WTC11 (cell line): ENCODE measurements around the gene DAPK3. TPM values are rescaled to one million over a fixed set of nuclear protein-coding genes. Genes with fewer than 3 reads are reported as not detected.

ENCODE experiments used
- ATAC-seq: fragments of 200-7000 bp; cut with Tn5 transposase; 2 replicates; pipeline ENCODE4 v1.10.0; 2021; ENCODE audit warnings: mild to moderate bottlenecking, moderate library complexity
- CTCF ChIA-PET: fragments of 300-600 bp; sonication (Branson Sonifier 250); formaldehyde crosslinking; loops from one replicate; lab custom pipeline; 2021; ENCODE audit warnings: antibody characterized with exemption; lab: Charles Lee
- POLR2A ChIA-PET: fragments of 350-600 bp; sonication (Branson Sonifier 250); formaldehyde crosslinking; loops from one replicate; lab custom pipeline; 2021; ENCODE audit warnings: antibody characterized with exemption; lab: Charles Lee
- DNase-seq: peaks from one replicate; pipeline ENCODE4 v3.0.0; 2021; ENCODE audit warnings: low spot score
- H3K27ac Mint-ChIP-seq: 2 replicates; pipeline ENCODE4 v1.8.0; 2021; ENCODE audit warnings: mixed read lengths
- H3K27me3 Mint-ChIP-seq: 2 replicates; pipeline ENCODE4 v1.8.0; 2021; ENCODE audit warnings: low read depth, mild to moderate bottlenecking, moderate library complexity, mixed read lengths
- H3K36me3 Mint-ChIP-seq: 2 replicates; pipeline ENCODE4 v1.8.0; 2021; ENCODE audit warnings: mixed read lengths
- H3K4me1 Mint-ChIP-seq: 2 replicates; pipeline ENCODE4 v1.8.0; 2022; ENCODE audit warnings: mixed read lengths
- H3K4me3 Mint-ChIP-seq: 2 replicates; pipeline ENCODE4 v1.8.0; 2021; ENCODE audit warnings: mild to moderate bottlenecking, moderate library complexity, mixed read lengths
- H3K9me3 Mint-ChIP-seq: 2 replicates; pipeline ENCODE4 v1.8.0; 2021; ENCODE audit warnings: mixed read lengths
- AFF4 ChIP-seq: sonication (generic); formaldehyde crosslinking; IDR thresholded peaks from 2 replicates; pipeline ENCODE4 v1.8.1; 2023; ENCODE audit warnings: mild to moderate bottlenecking, missing genetic modification reagents, borderline replicate concordance
- EMX1 ChIP-seq: fragments of 250-450 bp; sonication (Bioruptor Pico); IDR thresholded peaks from 2 replicates; pipeline ENCODE4 v1.8.0; 2021; ENCODE audit warnings: mild to moderate bottlenecking
- ETV6 ChIP-seq: sonication (generic); formaldehyde crosslinking; IDR thresholded peaks from 2 replicates; pipeline ENCODE4 v1.8.1; 2022; ENCODE audit warnings: mild to moderate bottlenecking, missing genetic modification reagents
- JUN ChIP-seq: sonication (generic); formaldehyde crosslinking; IDR thresholded peaks from 2 replicates; pipeline ENCODE4 v1.8.0; 2023; ENCODE audit warnings: mild to moderate bottlenecking, missing genetic modification reagents
- MLX ChIP-seq: sonication (generic); formaldehyde crosslinking; IDR thresholded peaks from 2 replicates; pipeline ENCODE4 v1.8.1; 2023; ENCODE audit warnings: mild to moderate bottlenecking, missing genetic modification reagents, moderate library complexity
- NFYB ChIP-seq: sonication (generic); formaldehyde crosslinking; conservative IDR thresholded peaks from 2 replicates; pipeline ENCODE4 v1.8.0; 2022; ENCODE audit warnings: low read depth, missing genetic modification reagents
- TP53 ChIP-seq: sonication (generic); formaldehyde crosslinking; IDR thresholded peaks from 2 replicates; pipeline ENCODE4 v1.8.1; 2023; ENCODE audit warnings: mild to moderate bottlenecking, missing genetic modification reagents
- USF1 ChIP-seq: sonication (generic); formaldehyde crosslinking; IDR thresholded peaks from 2 replicates; pipeline ENCODE4 v1.8.0; 2022; ENCODE audit warnings: mild to moderate bottlenecking, missing genetic modification reagents
- ZMAT4 ChIP-seq: fragments of 250-450 bp; sonication (Bioruptor Pico); IDR thresholded peaks from 2 replicates; pipeline ENCODE4 v1.9.0; 2021; ENCODE audit warnings: mild to moderate bottlenecking
- total RNA-seq: library from RNA; stranded (reverse); gene quantifications from 3 replicates; pipeline ENCODE4 v1.2.3, GENCODE V29; 2021
- TF ChIP-seq, protein P1 (sequence below): sonication (generic); formaldehyde crosslinking; IDR thresholded peaks from 2 replicates; pipeline ENCODE4 v1.8.1; 2023; ENCODE audit warnings: mild to moderate bottlenecking, missing genetic modification reagents
- TF ChIP-seq, protein P2 (sequence below): fragments of 250-450 bp; sonication (Bioruptor Pico); IDR thresholded peaks from 2 replicates; pipeline ENCODE4 v1.8.0; 2021; ENCODE audit warnings: mild to moderate bottlenecking
- TF ChIP-seq, protein P3 (sequence below): fragments of 250-450 bp; sonication (Bioruptor Pico); conservative IDR thresholded peaks from 2 replicates; pipeline ENCODE4 v1.9.0; 2021; ENCODE audit warnings: mild to moderate bottlenecking

DAPK3 gene
- total RNA-seq, 1 experiment from 2014 or later = 73.5 TPM

- ChIA-PET CTCF (interaction anchor here (0.8 to 2.2 kb wide), 2 partner anchors 9 to 10 kb away, joined by 3 to 18 read pairs; no protein-coding TSS in a partner anchor), POLR2A (interaction anchor here (8.7 kb wide), 1 partner anchor 8 kb away, joined by 142 read pairs; the partner anchor contains the start of gene DAPK3)
- Mint-ChIP-seq H3K4me3 (no peak overlapping the region), H3K27ac (peak overlapping the region; percentile 85), H3K4me1 (peaks cover 11% of the 10 kb centered on the region), H3K27me3 (no peaks in the 10 kb centered on the region), H3K36me3 (peaks cover 75% of the 10 kb centered on the region), H3K9me3 (no peaks in the 10 kb centered on the region)
- ATAC-seq (no peak), DNase-seq (no peak)
- TF ChIP-seq USF1 (CRISPR knock-in tag) = no peak
- TF ChIP-seq ZMAT4 (CRISPR knock-in tag) = no peak
- TF ChIP-seq TP53 (CRISPR knock-in tag) = no peak
- TF ChIP-seq, protein P1, sequence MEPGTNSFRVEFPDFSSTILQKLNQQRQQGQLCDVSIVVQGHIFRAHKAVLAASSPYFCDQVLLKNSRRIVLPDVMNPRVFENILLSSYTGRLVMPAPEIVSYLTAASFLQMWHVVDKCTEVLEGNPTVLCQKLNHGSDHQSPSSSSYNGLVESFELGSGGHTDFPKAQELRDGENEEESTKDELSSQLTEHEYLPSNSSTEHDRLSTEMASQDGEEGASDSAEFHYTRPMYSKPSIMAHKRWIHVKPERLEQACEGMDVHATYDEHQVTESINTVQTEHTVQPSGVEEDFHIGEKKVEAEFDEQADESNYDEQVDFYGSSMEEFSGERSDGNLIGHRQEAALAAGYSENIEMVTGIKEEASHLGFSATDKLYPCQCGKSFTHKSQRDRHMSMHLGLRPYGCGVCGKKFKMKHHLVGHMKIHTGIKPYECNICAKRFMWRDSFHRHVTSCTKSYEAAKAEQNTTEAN (CRISPR knock-in tag) = no peak
- TF ChIP-seq, protein P2, sequence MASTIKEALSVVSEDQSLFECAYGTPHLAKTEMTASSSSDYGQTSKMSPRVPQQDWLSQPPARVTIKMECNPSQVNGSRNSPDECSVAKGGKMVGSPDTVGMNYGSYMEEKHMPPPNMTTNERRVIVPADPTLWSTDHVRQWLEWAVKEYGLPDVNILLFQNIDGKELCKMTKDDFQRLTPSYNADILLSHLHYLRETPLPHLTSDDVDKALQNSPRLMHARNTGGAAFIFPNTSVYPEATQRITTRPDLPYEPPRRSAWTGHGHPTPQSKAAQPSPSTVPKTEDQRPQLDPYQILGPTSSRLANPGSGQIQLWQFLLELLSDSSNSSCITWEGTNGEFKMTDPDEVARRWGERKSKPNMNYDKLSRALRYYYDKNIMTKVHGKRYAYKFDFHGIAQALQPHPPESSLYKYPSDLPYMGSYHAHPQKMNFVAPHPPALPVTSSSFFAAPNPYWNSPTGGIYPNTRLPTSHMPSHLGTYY (CRISPR knock-in tag) = no peak
- TF ChIP-seq, protein P3, sequence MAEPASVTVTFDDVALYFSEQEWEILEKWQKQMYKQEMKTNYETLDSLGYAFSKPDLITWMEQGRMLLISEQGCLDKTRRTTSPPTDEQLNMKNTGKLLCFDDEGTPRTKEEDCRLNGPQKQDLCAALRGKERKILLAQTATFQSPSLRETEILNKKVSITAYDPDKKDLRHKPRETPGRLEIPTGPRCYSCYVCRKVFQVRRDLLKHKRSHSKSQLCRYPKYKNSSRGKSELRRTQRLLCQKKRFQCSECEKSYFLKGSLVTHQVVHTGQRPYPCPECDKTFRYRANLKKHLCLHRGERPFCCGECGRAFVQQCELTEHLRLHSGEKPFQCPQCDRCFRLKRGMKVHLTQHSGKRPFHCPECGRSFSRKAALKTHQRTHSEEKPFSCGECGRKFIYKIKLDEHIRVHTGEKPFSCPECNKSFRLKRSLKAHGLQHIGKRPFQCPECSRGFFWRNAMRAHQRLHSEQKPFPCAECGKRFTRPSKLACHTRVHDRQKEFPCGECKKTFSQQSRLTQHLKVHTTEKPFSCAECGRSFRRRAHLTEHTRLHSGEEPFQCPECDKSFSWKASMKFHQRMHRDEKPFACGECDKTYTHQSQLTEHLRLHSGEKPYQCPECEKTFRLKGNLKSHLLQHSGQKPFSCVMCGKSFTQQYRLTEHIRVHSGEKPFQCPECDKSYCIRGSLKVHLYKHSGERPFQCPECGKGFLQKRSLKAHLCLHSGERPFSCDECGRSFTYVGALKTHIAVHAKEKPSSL (CRISPR knock-in tag) = no peak
- TF ChIP-seq MLX (CRISPR knock-in tag) = no peak
- TF ChIP-seq JUN (CRISPR knock-in tag) = no peak
- TF ChIP-seq AFF4 = no peak
- no peak for TF ChIP-seq NFYB (CRISPR knock-in tag)
- no peak for TF ChIP-seq ETV6 (CRISPR knock-in tag)
- TF ChIP-seq EMX1 (CRISPR knock-in tag) = no peak
Observed at GRCh38 chr19:3978145-3978544, 7.2 kb upstream of the DAPK3 start.
